ENCODE data around the gene EXOC3L2.
"Not testable (repeated sequence)": the region's sequence is repeated elsewhere in the genome, so short reads cannot be mapped to it uniquely, and the experiment has no call there.

Gene EXOC3L2

GRCh38 chr19:45245334-45245787 lies at the start of gene EXOC3L2:
Gene EXOC3L2 (minus strand): TSS chr19:45245407. CDS start chr19:45239045, 6,362 bp downstream.
- no peak for DNase-seq (ENCODE audit: low read depth)

GRCh38 chr19:45294291-45295029 lies 49.3 kb upstream of the EXOC3L2 start:
- DNase-seq (ENCODE audit: low read depth), result no peak

- DNase-seq (ENCODE audit: low read depth), result no peak
Observed at GRCh38 chr19:45293682-45294081, 48.5 kb upstream of the EXOC3L2 start.

DNA sequence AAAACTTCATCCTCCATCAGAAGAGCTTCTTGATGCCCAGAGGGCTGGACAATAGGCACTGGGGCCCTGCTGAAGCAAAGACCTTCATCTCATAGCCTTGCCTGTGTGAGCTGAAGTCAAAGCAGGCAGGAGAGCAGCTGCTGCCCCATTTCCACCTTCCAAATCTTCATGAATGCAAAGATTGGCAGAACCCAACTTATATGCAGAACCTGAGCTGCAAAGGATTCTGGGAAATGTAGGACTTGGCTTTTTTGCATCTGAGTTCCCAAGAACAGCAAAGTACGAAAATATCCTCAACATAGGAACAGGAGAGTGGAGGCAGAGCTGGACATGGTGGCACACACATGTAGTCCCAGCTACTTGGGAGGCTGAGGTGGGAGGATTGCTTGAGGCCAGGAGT lies 46.6 kb upstream of the EXOC3L2 start:
- DNase-seq (ENCODE audit: low read depth), result no peak

DNA sequence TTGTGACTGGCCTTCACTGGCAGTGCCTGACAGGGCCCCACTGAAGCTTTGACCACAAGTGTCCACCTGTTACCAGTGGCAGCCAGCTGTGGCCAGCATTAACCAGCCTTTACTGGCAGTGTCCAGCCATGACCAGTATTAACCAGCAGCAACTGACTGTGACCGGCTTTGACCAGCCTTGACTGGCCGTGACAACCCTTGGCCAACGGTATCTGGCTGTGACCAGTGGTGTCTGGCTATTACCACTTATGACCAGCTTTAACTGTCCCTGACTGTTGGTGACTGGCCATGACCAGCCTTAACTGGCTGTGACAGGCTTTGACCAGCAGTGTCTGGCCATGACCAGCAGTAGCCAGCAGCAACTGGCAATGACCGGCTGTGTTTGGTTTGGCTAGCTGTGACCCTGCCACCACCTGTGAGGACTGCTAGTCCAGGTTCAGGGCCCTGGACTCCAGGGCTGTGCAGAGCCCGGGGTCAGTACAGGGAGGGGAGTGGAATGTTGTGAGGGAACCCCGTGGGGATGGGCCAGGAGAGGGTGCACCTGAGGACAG lies 45.2 kb upstream of the EXOC3L2 start:
- no peak for DNase-seq (ENCODE audit: low read depth)

DNA sequence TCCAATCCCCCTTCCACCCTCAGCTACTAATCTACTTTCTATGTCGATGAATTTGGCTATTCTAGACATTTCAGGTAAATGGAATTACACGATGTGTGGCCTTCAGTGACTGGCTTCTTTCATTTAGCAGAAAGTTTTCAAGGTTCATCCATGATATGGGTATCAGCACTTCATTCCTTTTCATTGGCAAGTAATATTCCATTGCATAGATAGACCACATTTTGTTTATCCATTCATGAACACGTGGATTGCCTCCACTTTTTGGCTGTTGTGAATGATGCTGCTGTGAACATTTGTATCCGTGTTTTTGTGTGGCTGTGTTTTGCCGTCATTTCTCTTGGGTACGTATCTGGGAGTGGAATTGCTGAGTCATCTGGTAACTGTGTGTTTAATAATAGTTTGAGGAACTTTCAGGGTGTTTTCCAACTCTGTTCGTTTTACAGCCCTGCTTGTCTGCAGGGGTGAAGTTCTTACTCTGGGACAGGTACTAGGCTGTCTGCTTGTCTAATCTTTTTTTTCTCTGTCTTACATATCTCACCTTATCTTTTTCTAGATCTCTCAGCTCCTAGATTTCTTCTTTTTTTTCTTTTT lies 38.3 kb upstream of the EXOC3L2 start:
- no peak for DNase-seq (ENCODE audit: low read depth)

- no peak for DNase-seq (ENCODE audit: low read depth)
Observed at GRCh38 chr19:45280471-45280961, 35.3 kb upstream of the EXOC3L2 start.

DNA sequence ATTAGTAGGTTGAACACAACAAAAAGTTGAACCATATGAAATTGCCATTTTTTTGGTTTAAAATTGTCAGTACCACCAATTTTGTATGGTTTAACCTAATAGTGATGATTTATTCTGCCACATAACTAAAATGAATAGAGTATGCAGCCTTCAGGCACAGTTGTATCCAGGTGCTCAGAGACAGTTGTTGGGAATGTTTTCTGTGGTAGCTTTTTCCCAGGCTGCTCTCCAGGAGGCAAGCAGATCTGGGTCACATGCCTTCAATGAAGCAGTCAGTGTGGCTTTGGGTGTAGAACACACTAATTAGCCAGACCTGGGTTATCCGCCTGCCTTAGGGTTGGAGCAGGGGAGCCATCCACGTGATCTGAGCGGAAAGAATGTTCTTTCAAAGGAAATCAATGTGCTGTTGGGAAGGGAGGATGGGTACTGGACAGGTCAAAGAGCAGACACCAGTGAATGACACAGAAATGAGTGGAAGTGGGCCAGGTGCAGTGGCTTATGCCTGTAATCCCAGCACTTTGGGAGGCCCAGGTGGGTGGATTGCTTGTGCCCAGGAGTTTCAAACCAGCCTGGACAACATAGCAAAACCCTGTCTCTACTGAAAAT lies 34.5 kb upstream of the EXOC3L2 start:
- no peak for DNase-seq (ENCODE audit: low read depth)

DNA sequence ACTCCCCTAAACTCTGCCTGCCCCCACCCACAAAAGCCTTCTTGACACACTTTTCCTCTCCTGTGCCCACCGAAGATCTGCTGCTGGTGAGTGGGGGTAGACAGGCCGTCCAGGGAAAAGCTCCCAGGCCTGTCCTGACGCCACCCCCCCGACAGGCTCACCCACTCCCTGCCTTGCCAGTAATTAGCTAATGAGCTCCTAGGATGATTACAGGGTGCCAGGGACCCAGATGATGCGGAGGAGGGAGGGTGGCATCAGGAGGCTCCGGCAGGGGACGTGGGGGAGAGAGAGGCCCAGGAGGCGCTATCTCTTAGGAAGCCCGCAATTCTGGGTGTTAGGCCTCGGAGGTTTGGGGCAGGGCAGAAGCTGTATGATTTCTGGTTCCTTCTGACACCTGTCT lies 32.9 kb upstream of the EXOC3L2 start:
- no peak for DNase-seq (ENCODE audit: low read depth)

DNA sequence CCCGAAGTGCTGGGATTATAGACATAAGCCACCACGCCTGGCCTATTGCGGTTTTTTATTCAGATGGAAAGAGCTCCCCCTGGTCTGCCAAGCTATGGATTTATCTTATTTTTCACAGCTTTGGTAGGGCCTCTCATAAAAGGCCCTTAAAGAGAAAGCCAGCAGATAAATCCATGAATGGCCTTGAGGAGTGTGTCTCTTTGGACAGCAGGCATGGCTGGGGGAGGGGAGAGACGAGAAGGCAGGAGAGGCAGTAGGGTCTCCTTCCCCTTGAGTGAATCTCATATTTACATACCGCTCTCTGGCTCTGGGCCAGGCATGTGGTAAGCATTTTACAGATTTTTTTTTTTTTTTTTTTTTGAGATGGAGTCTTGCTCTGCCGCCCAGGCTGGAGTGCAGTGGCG lies 31.1 kb upstream of the EXOC3L2 start:
- no peak for DNase-seq (ENCODE audit: low read depth)

GRCh38 chr19:45275370-45275971 lies 30.3 kb upstream of the EXOC3L2 start:
- no peak for DNase-seq (ENCODE audit: low read depth)

- DNase-seq (ENCODE audit: low read depth), result no peak
Observed at GRCh38 chr19:45273521-45273855, 28.3 kb upstream of the EXOC3L2 start.

GRCh38 chr19:45271735-45272108 lies 26.5 kb upstream of the EXOC3L2 start:
- DNase-seq (ENCODE audit: low read depth), result no peak

DNA sequence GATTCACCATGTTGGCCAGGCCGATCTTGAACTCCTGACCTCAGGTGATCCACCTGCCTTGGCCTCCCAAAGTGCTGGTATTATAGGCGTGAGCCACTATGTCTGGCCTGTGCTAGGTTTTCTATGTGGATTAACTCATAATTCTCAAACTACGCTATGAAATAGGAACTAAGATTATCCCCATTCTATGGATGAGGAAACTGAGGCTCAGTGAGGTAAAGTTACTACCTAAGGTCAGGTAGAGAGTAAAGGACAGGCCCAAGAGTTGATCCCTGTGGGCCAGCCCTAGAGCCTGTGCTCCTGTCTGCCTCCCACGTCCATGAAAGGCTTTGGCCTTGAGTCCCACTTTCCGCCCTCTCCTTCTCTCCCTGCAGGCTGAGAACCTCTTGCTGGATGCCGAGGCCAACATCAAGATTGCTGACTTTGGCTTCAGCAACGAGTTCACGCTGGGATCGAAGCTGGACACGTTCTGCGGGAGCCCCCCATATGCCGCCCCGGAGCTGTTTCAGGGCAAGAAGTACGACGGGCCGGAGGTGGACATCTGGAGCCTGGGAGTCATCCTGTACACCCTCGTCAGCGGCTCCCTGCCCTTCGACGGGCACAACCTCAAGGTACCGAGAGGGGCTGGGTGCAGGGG lies 26.0 kb upstream of the EXOC3L2 start:
- DNase-seq (ENCODE audit: low read depth), result no peak

DNA sequence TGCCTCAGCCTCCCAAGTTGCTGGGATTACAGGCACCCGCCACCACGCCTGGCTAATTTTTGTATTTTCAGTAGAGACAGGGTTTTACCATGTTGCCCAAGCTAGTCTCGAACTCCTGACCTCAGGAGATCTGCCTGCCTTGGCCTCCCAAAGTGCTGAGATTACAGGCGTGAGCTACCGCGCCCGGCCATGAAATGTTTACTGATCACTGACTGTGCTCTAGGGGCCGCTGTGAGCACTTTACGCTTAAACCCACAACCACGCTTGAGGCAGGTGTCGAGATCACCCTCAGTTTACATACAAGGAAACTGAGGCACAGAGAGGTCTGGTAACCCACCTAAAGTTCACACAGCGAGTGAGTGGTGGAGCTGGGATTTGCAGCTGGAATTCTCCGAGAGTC lies 24.7 kb upstream of the EXOC3L2 start:
- DNase-seq (ENCODE audit: low read depth), result not testable (repeated sequence)

DNA sequence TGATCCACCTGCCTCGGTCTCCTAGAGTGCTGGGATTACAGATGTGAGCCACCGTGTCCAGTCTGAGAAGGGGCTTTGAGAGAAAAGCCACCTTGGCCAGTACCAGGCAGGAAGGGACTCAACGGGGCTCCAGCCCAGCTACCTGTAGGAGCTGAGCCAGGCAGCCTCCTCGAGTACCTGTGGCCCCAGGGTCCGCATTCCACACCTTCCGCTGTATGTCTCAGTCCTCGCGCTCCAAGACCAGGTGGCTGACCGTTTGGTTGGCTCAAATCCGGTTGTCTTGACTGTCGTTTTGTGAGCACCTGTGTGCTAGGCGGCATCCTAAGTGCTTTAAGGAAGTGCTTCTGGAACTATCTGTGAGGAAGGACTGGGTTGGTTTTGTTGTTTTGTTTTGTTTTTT lies 22.1 kb upstream of the EXOC3L2 start:
- no peak for DNase-seq (ENCODE audit: low read depth)

GRCh38 chr19:45265375-45265774 lies 20.2 kb upstream of the EXOC3L2 start:
- DNase-seq (ENCODE audit: low read depth), result no peak

GRCh38 chr19:45264781-45265317 lies 19.6 kb upstream of the EXOC3L2 start:
- no peak for DNase-seq (ENCODE audit: low read depth)

DNA sequence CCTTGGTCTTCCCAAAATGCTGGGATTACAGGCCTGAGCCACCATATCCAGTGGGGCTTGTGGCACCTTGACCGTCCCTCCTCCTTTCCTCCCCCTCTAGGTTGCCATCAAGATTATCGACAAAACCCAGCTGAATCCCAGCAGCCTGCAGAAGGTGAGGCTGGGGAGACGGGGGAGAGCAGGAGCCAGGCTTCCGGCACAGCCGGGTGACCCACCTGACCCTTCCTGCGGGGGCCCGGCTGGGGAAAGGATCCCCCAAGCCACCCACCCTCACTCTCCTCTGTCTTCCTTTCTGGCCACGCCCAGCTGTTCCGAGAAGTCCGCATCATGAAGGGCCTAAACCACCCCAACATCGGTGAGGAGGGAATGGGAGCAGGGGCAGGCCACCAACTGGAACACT lies 17.8 kb upstream of the EXOC3L2 start:
- no peak for DNase-seq (ENCODE audit: low read depth)

DNA sequence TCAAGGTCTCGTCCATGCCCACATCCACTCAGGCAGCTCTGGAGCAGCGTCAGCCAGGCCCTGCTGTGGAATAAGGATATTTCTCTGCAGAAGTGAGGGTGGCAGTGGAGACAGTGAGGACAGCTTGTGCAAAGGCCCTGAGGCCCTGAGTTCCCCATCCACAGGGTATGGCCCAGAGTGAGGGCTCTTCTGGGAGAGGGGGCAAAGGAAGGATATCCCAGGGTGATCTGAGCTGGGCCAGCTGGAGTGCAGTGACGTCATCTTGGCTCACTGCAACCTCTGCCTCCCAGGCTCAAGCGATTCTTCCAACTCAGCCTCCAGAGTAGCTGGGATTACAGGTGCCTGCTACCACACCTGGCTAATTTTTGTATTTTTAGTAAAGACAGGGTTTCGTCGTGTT lies 17.4 kb upstream of the EXOC3L2 start:
- no peak for DNase-seq (ENCODE audit: low read depth)

DNA sequence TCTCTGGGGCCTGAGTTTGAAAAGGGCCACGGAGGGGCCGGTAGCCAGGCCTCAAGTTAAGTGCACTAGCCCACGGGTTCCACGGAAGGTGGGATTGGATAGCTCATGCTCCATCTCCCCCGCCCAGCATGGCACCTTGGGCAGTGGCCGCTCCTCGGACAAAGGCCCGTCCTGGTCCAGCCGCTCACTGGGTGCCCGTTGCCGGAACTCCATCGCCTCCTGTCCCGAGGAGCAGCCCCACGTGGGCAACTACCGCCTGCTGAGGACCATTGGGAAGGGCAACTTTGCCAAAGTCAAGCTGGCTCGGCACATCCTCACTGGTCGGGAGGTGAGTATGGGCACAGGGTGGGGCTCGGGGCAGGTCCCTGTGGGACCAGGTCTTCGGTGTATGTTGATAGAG lies 13.7 kb upstream of the EXOC3L2 start:
- DNase-seq (ENCODE audit: low read depth), result no peak

DNA sequence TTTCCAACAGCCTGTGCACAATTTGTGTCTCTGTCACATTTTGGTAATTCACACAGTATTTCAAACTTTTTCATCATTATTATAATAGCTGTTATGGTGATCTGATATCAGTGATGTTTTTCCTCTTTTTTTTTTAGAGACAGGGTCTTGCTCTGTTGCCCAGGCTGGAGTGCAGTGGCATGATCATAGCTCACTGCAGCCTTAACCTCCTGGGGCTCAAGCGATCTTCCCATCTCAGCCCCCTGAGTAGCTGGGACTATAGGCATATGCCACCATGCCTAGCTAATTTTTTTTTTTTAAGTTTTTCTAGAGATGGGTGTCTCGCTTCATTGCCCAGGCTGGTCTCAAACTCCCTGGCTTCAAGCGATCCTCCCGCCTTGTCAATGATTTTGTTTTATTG lies 11.6 kb upstream of the EXOC3L2 start:
- DNase-seq (ENCODE audit: low read depth), result no peak

Measured in T-helper 22 cell (primary cell).